Anterior cingulate cortex (tissue), 58 donors: Measurements from ENCODE around the gene ERICH3.

Experiments used
- DNase-seq, 58 donors: peaks; one replicate each; lab custom pipeline; 2025; lab: John Stamatoyannopoulos, UW

The ERICH3 gene

GRCh38 chr1:74526708-74527107 is 146.9 kb downstream of the ERICH3 start:
- no peak for DNase-seq

DNA sequence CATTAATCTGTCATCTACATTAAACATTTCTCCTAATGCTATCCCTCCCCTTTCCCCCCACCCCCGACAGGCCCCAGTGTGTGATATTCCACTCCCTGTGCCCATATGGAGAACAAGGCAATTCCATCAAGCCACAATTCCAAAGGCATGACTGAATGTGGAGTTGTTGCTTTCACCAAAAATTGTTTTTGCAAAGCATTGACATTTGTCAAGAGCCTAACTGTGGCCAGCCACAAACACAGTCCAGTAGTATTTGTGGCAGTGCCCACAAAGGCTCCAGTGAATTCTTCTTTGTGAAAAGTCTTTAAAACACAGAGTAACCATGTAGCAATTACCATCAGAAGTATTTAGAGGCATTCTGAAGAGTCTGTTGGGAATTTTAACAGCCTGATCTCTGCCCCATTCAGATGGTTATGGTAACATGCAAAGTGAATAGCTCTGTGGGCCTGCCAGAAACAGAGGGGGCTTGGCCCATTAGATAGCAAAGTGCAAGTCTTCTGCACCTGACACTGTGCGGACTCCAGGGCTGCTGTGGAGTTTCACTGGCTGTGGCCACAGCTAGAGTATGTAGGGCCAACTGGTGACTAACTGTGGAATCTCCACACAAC is 149.6 kb downstream of the ERICH3 start:
- DNase-seq = no peak

DNA sequence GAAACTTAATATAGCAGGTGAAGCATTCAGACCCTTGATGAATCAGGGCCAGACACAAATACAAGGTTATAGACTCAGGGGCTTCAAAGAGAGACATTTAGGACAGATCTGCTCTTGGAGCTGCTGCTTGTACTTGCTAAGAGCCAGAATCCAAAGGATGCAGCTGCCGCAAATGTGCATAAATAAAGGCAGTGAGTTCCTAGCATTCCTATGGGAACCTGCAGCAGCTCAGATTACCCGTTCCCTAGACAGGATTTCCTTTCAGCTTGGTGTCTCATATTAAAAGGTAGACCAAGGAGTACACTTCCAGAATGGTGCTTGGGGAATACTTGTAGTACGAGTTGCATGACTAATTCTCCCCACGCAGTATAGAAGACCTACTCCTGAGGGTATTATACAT is 151.4 kb downstream of the ERICH3 start:
- peak in 1 of 58 donors; percentile 10 for DNase-seq
